Measurements from ENCODE around the gene KLHL41.
"Not testable (repeated sequence)": the region's sequence is repeated elsewhere in the genome, so short reads cannot be mapped to it uniquely, and the experiment has no call there.

KLHL41 gene

GRCh38 chr2:169510496-169510895, 994 bp downstream of the KLHL41 start:
- DNase-seq = no peak

- no peak for DNase-seq
Observed at GRCh38 chr2:169511818-169512217, 2.3 kb downstream of the KLHL41 start.

- DNase-seq = no peak
Observed at GRCh38 chr2:169512525-169512924, 3.0 kb downstream of the KLHL41 start.

- DNase-seq = no peak
Observed at GRCh38 chr2:169513094-169513493, 3.6 kb downstream of the KLHL41 start.

GRCh38 chr2:169513926-169514325, 4.4 kb downstream of the KLHL41 start:
- DNase-seq = no peak

GRCh38 chr2:169514758-169515157, 5.3 kb downstream of the KLHL41 start:
- not testable (repeated sequence) for DNase-seq

- not testable (repeated sequence) for DNase-seq
Observed at GRCh38 chr2:169516488-169516995, 7.0 kb downstream of the KLHL41 start.

GRCh38 chr2:169520896-169521295, 11.4 kb downstream of the KLHL41 start:
- no peak for DNase-seq

- no peak for DNase-seq
Observed at GRCh38 chr2:169523681-169524080, 14.2 kb downstream of the KLHL41 start.

- DNase-seq = no peak
Observed at GRCh38 chr2:169525434-169525833, 15.9 kb downstream of the KLHL41 start.

GRCh38 chr2:169526451-169526850, 16.9 kb downstream of the KLHL41 start:
- no peak for DNase-seq

GRCh38 chr2:169528271-169528701, 18.8 kb downstream of the KLHL41 start:
- no peak for DNase-seq

GRCh38 chr2:169539460-169539859, 30.0 kb downstream of the KLHL41 start:
- not testable (repeated sequence) for DNase-seq

GRCh38 chr2:169540146-169540545, 30.6 kb downstream of the KLHL41 start:
- DNase-seq = no peak

- no peak for DNase-seq
Observed at GRCh38 chr2:169542433-169542832, 32.9 kb downstream of the KLHL41 start.

- no peak for DNase-seq
Observed at GRCh38 chr2:169546756-169547155, 37.3 kb downstream of the KLHL41 start.

- no peak for DNase-seq
Observed at GRCh38 chr2:169561364-169561763, 51.9 kb downstream of the KLHL41 start.

- DNase-seq = not testable (repeated sequence)
Observed at GRCh38 chr2:169562084-169562483, 52.6 kb downstream of the KLHL41 start.

- DNase-seq = no peak
Observed at GRCh38 chr2:169562519-169562918, 53.0 kb downstream of the KLHL41 start.

GRCh38 chr2:169565686-169566085, 56.2 kb downstream of the KLHL41 start:
- no peak for DNase-seq

GRCh38 chr2:169569948-169570347, 60.4 kb downstream of the KLHL41 start:
- no peak for DNase-seq

- not testable (repeated sequence) for DNase-seq
Observed at GRCh38 chr2:169570752-169571151, 61.2 kb downstream of the KLHL41 start.

- no peak for DNase-seq
Observed at GRCh38 chr2:169571571-169571970, 62.1 kb downstream of the KLHL41 start.

- DNase-seq = no peak
Observed at GRCh38 chr2:169572189-169572588, 62.7 kb downstream of the KLHL41 start.

- DNase-seq = no peak
Observed at GRCh38 chr2:169572821-169573159, 63.3 kb downstream of the KLHL41 start.
